Eye (tissue), 1 donor: ENCODE measurements around the gene RIMBP2.
"Not testable (repeated sequence)": the region's sequence is repeated elsewhere in the genome, so short reads cannot be mapped to it uniquely, and the experiment has no call there.

Experiments used
- DNase-seq: peaks from one replicate; pipeline ENCODE4 v3.0.0-alpha.2; 2015

RIMBP2 gene

DNA sequence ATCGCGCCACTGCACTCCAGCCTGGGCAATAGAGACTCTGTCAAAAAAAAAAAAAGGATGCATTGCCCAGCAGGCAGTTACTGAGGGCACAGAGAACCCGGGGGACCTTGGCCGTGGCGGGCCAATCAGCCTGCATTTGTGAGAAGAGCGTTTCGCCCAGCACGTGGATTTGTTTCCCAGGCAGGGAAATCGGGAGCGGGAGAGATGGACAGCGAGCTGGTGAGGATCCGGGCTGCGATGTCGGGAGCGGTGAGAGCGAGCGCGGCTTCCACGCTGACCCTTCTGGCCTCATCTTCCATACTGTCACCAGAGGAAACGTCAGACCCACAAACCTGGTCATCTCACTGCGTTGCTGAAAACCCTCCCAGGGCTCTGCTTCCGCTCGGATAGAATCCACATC, 123.5 kb downstream of the RIMBP2 start:
- no peak for DNase-seq

DNA sequence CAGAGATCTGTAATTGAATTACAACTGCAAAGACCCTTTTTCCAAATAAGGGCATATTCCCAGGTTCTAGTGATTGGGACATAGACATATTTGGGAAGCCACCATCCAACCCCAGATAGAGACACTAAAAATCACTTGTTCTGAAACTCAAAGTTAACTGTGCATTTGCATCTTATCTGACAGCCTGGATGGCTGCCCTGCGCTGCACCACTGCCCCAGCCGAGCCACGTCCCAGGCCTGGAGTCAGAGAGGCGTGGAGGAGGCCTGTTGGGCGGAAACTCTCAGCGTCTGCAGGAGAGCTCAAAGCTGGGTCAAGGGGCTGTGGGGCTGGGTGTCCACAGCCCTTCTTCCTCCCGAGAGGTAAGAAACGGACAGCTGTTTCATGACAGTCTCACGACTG, 124.4 kb downstream of the RIMBP2 start:
- no peak for DNase-seq

- no peak for DNase-seq
These were observed 125.4 kb downstream of the RIMBP2 start for GRCh38 chr12:130590685-130591084.

GRCh38 chr12:130589540-130590317, 126.4 kb downstream of the RIMBP2 start:
- no peak for DNase-seq

DNA sequence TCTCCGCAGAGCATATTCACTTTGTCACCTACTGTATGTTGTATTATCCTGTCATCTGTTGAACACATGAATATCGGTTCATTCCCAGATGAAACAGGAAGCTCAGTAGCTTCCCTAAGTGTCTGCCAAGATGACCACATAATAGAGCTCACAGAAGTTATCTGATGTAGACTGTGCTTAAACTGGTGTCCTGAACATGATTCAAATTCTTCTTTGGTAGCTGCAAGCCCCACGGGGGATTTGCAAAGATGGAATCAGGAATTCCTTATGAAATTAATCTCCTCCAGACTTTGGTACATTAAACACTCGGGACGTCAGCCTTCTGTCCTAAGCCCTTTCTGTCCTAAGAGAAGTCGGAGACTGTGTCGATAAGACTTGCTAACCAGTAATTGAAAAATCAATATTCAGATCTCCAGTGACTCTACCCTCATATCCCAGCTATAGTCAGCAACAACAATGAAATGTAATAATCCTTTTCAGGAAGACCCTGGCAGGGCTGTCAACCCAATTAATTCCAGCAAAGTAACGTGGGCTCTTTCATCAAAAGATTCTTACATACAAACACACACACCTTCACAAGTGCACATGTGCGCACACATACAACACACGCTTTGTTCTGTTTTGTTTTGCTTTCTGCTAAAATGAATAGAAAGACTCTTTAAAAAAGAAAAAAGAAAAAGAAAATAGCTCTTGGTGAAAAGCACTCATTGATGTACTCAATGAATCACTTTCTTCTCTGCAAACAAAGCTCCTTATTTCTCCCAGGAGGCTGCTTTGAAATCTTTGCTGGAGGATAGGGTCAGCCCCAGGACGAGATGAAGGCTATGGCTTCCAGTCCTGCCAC, 127.2 kb downstream of the RIMBP2 start:
- peak; percentile 63 for DNase-seq

DNA sequence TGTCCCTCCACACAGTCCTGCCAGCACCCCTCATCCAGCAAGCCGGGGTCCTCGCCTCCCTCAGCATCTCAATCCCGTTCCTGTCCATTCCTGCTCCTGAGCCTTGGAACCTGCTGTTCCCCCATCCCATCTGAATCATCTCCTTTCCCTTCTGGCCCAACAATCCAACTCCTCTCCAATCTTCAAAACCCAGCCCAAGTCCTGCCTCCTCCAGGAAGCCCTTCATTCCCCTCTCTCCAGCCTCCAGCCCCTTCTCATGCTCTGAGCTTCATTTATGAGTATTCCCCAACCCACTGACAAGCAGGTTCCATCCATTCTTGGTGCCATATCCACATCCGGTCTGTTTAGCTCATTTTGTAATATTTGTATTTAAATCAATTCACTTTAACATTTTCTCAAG, 128.1 kb downstream of the RIMBP2 start:
- no peak for DNase-seq

GRCh38 chr12:130584475-130584874, 131.6 kb downstream of the RIMBP2 start:
- DNase-seq, result not testable (repeated sequence)

GRCh38 chr12:130583800-130584199, 132.3 kb downstream of the RIMBP2 start:
- no peak for DNase-seq

GRCh38 chr12:130583317-130583716, 132.8 kb downstream of the RIMBP2 start:
- DNase-seq, result no peak

DNA sequence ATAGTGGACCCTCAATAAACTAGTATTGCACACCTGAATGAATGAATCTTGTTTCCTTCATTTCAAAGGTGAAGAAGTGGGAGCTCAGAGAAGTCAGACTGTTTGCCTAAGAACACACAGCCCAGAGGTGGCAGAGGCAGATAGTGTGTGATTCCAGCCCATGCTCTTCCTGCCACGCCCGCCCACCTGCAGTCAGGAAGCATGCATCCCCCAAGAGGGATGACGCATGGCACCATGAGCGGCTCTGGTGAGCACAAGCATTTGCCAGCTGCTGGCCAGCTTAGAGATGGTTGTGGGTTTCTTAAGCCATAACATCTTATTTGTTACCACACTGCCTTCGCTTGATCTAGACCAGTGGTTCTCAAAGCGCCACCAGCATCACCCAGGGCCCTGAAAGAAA, 133.8 kb downstream of the RIMBP2 start:
- no peak for DNase-seq

- no peak for DNase-seq
These were observed 134.3 kb downstream of the RIMBP2 start for GRCh38 chr12:130581782-130582181.

DNA sequence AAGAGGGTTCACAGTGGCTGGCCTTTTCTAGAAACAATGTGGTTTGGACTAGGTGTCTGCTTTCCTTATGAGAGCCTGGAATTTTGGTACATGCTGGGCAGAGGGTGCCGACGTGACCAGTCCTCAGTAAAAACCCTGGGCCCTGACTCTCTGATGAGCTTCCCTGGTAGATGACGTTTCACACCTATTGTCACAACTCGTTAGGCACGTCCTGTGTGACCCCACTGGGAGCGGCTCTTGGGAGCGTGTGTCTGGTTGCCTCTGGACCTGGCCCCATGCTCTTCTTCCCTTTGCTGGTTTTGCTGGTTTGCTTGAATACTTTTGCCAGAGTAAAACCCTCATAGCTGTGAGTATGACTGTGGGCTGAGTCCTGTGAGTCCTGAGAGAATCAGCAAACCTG, 136.9 kb downstream of the RIMBP2 start:
- DNase-seq, result no peak

GRCh38 chr12:130577351-130577750, 138.7 kb downstream of the RIMBP2 start:
- no peak for DNase-seq

- peak; percentile 51 for DNase-seq
These were observed 139.7 kb downstream of the RIMBP2 start for GRCh38 chr12:130576371-130576816.

GRCh38 chr12:130574402-130574801, 141.7 kb downstream of the RIMBP2 start:
- DNase-seq, result no peak

GRCh38 chr12:130573766-130574165, 142.3 kb downstream of the RIMBP2 start:
- DNase-seq, result no peak

DNA sequence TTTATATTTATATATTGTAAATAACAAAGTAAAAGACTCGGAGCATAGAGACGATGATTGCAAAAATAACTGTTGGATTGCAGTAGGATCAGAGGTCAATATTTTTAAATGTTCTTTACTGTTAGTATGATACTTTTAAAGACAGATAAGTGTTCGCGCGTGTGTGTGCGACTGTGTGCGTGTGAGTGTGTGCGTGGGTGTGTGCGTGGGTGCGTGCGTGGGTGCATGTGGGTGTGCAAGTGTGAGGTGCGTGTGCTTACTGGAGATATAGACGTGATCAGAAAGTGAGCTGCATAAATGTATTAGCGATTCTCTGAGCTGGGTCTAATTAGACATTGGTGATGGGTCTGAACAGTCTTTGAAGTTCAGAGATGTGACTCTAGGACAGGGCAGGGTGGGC, 142.9 kb downstream of the RIMBP2 start:
- DNase-seq, result no peak

DNA sequence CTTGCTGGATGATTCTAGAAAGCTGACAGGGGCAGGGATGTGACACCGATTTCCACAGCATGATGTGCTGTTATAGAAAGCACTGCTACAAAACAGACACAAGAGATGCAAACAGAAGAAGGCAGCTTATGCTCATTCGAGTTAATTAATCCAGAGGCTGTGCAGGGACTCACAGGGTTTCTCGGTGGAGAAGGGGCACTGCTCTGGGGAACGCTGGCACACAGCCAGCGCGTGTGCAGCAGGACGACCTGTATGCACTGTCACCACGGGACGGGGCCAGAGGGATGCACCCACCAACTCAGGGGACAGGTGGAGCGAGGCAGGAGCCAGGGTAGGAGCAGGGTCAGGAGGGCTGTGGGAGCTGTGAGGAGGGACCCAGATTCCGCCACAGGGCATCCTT, 143.5 kb downstream of the RIMBP2 start:
- peak; percentile 46 for DNase-seq

GRCh38 chr12:130571734-130572133, 144.4 kb downstream of the RIMBP2 start:
- no peak for DNase-seq

- DNase-seq, result no peak
These were observed 145.0 kb downstream of the RIMBP2 start for GRCh38 chr12:130571089-130571488.

- no peak for DNase-seq
These were observed 146.6 kb downstream of the RIMBP2 start for GRCh38 chr12:130569521-130569920.

DNA sequence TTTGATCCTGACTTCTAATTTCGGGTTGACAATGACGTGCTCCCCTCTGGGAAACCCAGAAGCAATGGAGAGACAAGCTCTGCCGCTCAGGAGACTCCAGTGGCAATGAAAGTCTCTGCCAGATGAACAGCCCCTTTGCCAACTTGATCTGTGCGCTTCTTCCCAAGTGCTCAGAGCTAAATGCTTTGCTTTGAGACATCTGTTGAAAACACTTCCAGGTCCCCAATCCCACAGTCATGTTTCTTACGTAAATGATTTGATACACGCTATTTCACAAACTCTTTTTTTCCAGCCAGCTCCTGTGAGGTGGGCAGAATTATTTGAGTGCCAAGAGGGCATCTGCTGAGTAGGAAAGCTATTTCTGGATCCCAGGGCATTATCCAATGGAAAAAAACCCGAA, 147.6 kb downstream of the RIMBP2 start:
- DNase-seq, result no peak

DNA sequence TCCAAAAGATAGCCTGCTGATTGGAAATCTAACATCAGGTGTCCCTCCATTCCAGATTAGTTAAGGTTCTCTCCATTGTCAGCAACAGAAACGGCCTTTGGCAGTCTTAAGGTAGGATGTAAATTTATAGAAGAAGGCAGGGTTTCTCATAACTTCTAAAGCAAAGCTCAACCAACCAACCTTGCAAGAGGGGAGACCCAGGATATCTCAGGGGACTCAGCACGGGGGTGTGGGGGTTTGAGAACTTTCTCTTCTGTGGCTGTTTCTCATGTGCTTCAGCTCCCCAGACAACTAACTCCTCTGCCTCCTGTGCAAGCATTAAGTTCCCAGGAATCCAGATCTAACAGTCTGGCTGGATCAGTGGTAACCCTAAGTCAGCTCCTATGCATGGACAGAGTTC, 148.1 kb downstream of the RIMBP2 start:
- DNase-seq, result no peak
